ENCODE data around the gene RND2. TPM values are rescaled to one million over a fixed set of nuclear protein-coding genes. Genes with fewer than 3 reads are reported as not detected.
A peak's percentile ranks its signal among the peaks of the same experiment; 100 is the strongest.

Gene RND2
- total RNA-seq, 1 experiment from 2014 or later = 5.5 TPM

DNA sequence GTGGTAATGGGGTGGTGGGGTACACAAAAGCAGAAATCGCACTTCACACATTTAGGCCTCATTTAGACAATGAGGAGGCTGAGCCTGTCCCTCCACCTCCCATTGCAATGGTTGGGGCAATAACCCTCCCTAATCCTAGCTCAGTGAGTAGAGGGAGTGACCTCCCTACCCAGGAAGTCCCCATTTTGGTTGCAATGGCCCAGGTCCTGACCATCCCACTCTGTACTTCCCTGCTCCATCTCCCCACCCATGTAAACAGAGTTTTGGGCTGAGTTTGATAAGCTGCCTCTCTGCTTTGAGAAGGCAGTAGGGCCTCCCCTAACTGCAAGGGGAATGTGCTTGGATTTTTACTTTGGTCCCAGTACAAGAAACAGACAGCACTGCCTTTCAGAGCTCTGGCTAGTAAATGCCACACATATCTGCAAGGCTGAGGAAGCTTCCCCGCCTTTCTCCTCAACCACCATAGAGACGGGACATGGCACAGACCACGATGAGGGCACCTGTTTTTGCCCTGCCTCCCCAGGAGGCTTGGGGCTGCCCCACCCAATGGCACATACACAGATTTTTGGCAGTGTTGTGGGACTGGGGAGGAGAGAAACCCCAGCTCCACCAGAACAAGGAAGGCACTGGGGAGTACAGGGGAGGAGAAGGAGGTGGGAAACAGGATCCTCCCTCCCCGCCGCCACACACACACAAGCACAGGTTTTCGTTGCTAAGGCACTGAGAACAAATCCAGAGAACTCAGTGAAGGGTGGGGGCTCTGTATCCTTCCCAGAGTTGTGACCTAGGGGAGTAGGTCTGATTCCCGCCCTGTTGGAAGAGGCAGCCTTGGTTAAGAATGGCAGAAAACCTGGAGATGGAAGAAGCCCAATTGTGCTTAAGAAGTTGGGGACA lies 10.1 kb upstream of the RND2 start:
- no peak overlapping the region for H3K4me3 ChIP-seq (ENCODE audit: low read depth, low read length, poor library complexity, severe bottlenecking)
- no peaks in the 10 kb centered on the region for H3K36me3 ChIP-seq (ENCODE audit: insufficient read depth, low read length, poor library complexity, severe bottlenecking)
- H3K27me3 ChIP-seq (replicated peaks; ENCODE audit: insufficient read depth, low read depth, low read length, poor library complexity) = no peaks in the 10 kb centered on the region
- intact Hi-C loops (cut with micrococcal nuclease; ENCODE audit: unreplicated experiment) = no loop called here
- POLR2A ChIA-PET (ENCODE audit: low non-redundant PET) = no interaction called here
- TF ChIP-seq, protein P1, sequence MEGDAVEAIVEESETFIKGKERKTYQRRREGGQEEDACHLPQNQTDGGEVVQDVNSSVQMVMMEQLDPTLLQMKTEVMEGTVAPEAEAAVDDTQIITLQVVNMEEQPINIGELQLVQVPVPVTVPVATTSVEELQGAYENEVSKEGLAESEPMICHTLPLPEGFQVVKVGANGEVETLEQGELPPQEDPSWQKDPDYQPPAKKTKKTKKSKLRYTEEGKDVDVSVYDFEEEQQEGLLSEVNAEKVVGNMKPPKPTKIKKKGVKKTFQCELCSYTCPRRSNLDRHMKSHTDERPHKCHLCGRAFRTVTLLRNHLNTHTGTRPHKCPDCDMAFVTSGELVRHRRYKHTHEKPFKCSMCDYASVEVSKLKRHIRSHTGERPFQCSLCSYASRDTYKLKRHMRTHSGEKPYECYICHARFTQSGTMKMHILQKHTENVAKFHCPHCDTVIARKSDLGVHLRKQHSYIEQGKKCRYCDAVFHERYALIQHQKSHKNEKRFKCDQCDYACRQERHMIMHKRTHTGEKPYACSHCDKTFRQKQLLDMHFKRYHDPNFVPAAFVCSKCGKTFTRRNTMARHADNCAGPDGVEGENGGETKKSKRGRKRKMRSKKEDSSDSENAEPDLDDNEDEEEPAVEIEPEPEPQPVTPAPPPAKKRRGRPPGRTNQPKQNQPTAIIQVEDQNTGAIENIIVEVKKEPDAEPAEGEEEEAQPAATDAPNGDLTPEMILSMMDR (conservative IDR thresholded peaks at IDR 0.05; ENCODE audit: low read depth, low read length) = no peak
- no peak for TF ChIP-seq EZH2 (IDR thresholded peaks at IDR 0.05; ENCODE audit: borderline replicate concordance, low read depth, low read length, poor library complexity, severe bottlenecking)
- H3K27ac ChIP-seq (ENCODE audit: low read depth, low read length, poor library complexity, severe bottlenecking) = no peak overlapping the region
- TSS peak; percentile 64 for BruUV-seq (replicated peaks)
- DNase-seq (ENCODE audit: low spot score) = no peak
- no peaks in the 10 kb centered on the region for H3K4me1 ChIP-seq (ENCODE audit: insufficient read depth, low read length, poor library complexity, severe bottlenecking)
- CTCF ChIA-PET = no interaction called here
- H3K9me3 ChIP-seq (ENCODE audit: low read depth, low read length, poor library complexity, severe bottlenecking) = no peaks in the 10 kb centered on the region

DNA sequence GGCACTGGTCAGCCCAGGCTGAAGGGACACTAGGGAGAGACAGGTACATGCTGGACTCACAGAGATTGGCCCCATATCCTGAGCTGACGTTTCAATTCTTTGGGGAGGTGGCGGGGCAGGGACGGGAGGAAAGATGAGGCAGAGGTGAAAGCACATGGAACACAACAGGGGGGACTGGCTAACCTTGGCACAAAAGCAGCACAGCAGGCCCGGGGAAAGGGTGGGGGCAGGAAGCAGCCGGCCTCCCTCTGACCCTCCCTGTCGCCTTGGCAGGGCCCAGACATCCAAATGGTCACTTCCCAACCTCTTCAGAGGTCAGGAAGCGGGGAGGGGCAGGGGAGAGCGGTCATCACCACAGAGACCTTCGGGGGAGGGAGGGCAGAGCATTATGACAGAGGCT lies 9.5 kb upstream of the RND2 start:
- no peak overlapping the region for H3K4me3 ChIP-seq (ENCODE audit: low read depth, low read length, poor library complexity, severe bottlenecking)
- H3K4me1 ChIP-seq (ENCODE audit: insufficient read depth, low read length, poor library complexity, severe bottlenecking) = no peaks in the 10 kb centered on the region
- intact Hi-C loops (cut with micrococcal nuclease; ENCODE audit: unreplicated experiment) = no loop called here
- H3K9me3 ChIP-seq (ENCODE audit: low read depth, low read length, poor library complexity, severe bottlenecking) = no peaks in the 10 kb centered on the region
- ChIA-PET POLR2A (ENCODE audit: low non-redundant PET) (no interaction called here), CTCF (no interaction called here)
- BruUV-seq (replicated peaks) = no TSS peak
- DNase-seq (ENCODE audit: low spot score) = no peak
- H3K27ac ChIP-seq (ENCODE audit: low read depth, low read length, poor library complexity, severe bottlenecking) = no peak overlapping the region
- TF ChIP-seq, protein P1 (conservative IDR thresholded peaks at IDR 0.05; ENCODE audit: low read depth, low read length) = no peak
- TF ChIP-seq EZH2 (IDR thresholded peaks at IDR 0.05; ENCODE audit: borderline replicate concordance, low read depth, low read length, poor library complexity, severe bottlenecking) = no peak
- H3K36me3 ChIP-seq (ENCODE audit: insufficient read depth, low read length, poor library complexity, severe bottlenecking) = no peaks in the 10 kb centered on the region
- H3K27me3 ChIP-seq (replicated peaks; ENCODE audit: insufficient read depth, low read depth, low read length, poor library complexity) = no peaks in the 10 kb centered on the region

DNA sequence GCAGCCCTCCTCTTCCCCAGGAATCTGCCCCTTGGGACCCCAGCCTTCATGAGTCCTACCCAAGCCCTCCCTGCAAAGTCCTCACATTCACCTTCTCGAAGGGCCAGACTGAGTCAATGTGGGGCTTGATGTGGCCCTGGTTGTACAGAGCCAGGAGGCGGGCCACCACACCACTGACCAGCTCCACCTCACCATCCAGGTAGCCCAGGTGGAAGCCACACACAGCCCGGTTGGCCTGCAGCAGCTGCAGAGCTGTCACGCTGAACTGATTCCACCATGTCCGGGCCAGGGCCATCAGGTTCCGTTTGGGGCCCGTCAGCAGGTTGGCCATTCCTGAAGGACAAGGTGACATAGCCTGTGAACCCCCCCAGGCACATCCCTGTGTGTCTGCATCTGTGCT lies 8.8 kb upstream of the RND2 start:
- H3K36me3 ChIP-seq (ENCODE audit: insufficient read depth, low read length, poor library complexity, severe bottlenecking) = no peaks in the 10 kb centered on the region
- POLR2A ChIA-PET (ENCODE audit: low non-redundant PET) = no interaction called here

More for the DNA sequence above, 8.8 kb upstream of the RND2 start:
- H3K4me3 ChIP-seq (ENCODE audit: low read depth, low read length, poor library complexity, severe bottlenecking) = no peak overlapping the region
- H3K9me3 ChIP-seq (ENCODE audit: low read depth, low read length, poor library complexity, severe bottlenecking) = no peaks in the 10 kb centered on the region
- DNase-seq (ENCODE audit: low spot score) = no peak
- intact Hi-C loops (cut with micrococcal nuclease; ENCODE audit: unreplicated experiment) = no loop called here
- no peaks in the 10 kb centered on the region for H3K4me1 ChIP-seq (ENCODE audit: insufficient read depth, low read length, poor library complexity, severe bottlenecking)
- CTCF ChIA-PET = no interaction called here
- H3K27ac ChIP-seq (ENCODE audit: low read depth, low read length, poor library complexity, severe bottlenecking) = no peak overlapping the region
- TF ChIP-seq EZH2 (IDR thresholded peaks at IDR 0.05; ENCODE audit: borderline replicate concordance, low read depth, low read length, poor library complexity, severe bottlenecking) = no peak
- H3K27me3 ChIP-seq (replicated peaks; ENCODE audit: insufficient read depth, low read depth, low read length, poor library complexity) = no peaks in the 10 kb centered on the region
- no TSS peak for BruUV-seq (replicated peaks)
